Renal cortical epithelial cell (primary cell): ENCODE measurements around the gene CEP68. TPM values are rescaled to one million over a fixed set of nuclear protein-coding genes. Genes with fewer than 3 reads are reported as not detected.
"Not testable (repeated sequence)": the region's sequence is repeated elsewhere in the genome, so short reads cannot be mapped to it uniquely, and the experiment has no call there.

ENCODE experiments used
- DNase-seq: peaks from one replicate; pipeline ENCODE4 v3.0.0-alpha.2; 2011; ENCODE audit warnings: low read depth
- total RNA-seq: library from RNA; depleted of rRNA; stranded (reverse); fragments of >200 nt; gene quantifications from 2 replicates; pipeline ENCODE4 v1.2.3, GENCODE V29; 2014

CEP68 gene
- total RNA-seq, 1 donor from 2014 or later = 19.1 TPM

DNA sequence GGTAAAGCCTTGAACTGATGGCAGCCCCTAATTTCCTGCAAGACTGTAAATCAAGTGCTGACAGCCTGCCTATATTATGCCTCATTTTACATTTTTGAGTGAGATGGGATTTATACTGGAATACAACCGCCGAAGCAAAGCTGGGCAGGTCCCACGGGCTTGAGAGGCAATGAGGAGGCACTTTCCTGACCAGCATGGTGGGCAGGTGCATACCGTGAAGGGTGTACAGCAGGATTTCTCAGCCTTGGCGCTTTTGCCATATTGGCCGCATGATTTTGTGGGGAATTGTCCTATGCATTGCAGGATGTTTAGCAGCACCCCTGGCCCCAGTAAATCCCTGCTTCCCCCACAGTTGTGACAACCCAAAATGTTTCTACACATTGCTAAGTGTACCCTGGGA, 22.8 kb downstream of the CEP68 start:
- DNase-seq = no peak

DNA sequence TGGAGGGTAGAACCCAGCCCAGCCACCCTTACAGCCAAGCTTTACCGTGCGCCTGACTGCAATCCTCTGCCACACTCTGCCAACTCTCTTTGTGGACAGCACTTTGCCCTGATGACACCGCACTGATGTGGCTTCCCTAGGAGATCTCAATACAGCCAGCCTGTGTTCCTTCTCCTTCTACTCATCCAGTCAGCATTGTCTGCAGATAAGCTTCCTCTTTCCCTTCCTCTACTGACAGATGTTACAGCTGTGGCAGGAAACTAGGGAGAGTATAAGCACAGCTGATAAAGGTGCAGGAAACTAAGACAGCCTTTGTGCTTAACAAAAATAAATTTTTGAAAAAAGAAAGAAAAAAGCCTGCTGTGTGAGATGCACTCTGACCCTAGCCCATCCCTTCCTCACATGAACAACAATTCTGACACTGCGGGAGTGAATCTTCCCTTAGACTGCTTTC, 25.0 kb downstream of the CEP68 start:
- DNase-seq = no peak

- no peak for DNase-seq
These were observed 28.9 kb downstream of the CEP68 start for GRCh38 chr2:65085148-65085547.

DNA sequence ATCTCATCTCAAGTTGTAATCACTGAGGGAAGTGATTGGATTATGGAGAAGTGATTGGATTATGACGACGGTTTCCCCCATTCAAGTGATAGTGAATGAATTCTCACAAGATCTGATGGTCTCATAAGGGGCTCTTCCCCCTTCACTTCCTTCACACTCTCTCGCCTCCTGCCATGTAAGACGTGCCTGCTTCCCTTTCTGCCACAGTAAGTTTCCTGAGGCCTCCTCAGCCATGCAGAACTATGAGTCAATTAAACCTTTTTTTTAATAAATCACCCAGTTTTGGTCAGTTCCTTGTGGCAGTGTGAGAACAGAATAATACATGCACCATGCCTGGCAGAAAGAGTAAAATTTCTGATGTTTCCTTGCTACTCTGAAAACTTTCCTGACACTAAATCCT, 36.6 kb downstream of the CEP68 start:
- DNase-seq = peak; percentile 61

- DNase-seq = no peak
These were observed 37.0 kb downstream of the CEP68 start for GRCh38 chr2:65093211-65093610.

DNA sequence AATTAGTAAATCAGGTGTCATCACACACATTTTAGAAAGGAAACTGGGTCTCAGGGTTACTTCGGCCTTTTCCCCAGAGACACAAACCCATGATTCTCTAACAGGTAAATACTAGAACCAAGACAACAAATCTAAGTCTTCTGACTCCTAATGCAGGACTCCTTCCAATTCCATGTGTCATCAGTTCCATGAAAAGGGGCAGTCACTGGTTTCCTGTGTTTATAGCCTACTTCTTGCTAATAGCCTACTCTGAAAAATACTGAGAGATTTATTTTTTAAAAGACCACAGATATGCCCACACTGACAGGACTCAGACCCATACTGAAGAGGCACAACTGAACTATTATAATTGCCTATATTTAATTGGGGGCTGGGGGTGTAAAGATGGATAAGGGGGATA, 40.7 kb downstream of the CEP68 start:
- DNase-seq = no peak

- DNase-seq = no peak
These were observed 41.6 kb downstream of the CEP68 start for GRCh38 chr2:65097844-65098243.

- DNase-seq = no peak
These were observed 42.5 kb downstream of the CEP68 start for GRCh38 chr2:65098741-65099140.

GRCh38 chr2:65101071-65101470, 44.9 kb downstream of the CEP68 start:
- no peak for DNase-seq

DNA sequence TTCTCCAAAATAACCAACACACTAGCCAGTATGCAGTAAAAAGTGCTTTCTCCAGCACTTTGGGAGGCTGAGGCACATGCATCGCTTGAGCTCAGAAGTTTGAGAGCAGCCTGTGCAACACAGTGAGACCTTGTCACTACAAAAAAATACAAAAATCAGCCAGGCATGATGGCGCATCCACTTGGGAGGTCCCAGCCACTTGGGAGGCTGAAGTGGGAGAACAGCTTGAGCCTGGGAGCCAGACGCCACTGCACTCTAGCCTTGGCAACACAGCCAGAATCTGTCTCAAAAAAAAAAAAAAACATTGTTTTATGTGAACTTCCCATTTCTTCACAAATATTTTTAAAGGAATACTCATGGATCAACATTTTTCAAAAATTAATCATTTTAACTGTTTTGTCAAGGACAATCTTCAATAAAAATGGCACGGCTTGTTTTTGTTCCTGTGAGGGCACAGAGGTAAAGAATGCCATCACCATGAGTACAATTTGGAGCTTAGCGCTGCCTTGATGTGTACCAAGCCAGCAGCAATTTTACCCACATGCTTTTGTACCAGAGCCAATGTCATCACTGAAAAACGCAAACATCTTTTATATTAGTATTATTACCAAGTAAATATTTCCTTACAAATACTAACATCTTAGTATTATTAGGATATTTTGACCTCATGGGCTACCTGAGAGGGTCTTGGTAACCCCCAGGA, 46.9 kb downstream of the CEP68 start:
- no peak for DNase-seq

DNA sequence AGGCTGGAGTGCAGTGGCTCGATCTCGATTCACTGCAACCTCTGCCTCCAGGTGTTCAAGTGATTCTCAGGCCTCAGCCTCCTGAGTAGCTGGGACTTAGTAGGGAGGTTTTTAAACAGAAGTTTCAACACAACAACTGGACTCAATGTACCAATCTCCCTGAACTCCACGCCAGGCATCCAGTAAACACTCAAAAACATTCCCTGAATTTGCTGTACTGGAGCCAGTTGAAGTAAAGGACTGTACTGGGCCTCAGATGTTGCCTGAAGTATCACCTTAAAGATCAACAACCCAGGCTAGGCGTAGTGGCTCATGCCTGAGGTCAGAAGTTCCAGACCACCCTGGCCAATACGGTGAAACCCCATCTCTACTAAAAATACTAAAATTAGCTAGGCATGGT, 51.3 kb downstream of the CEP68 start:
- no peak for DNase-seq

DNA sequence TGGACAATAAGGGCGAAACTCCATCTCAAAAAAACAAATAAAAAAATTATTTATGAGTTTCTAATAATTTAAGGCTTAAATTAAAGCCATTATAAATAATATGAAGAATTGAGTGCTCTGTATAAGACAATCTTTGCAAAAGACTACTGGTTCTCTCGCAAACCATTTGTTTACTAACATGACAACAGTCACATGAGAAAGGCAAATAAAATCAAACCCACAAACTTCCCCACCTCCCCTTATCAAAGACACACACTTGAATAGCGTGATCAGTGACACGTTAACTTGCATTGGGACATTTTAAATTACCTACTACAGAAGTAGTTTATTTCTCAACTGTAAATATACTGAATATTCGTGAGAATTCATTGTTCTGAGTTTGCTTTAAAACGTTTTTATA, 52.6 kb downstream of the CEP68 start:
- DNase-seq = no peak

DNA sequence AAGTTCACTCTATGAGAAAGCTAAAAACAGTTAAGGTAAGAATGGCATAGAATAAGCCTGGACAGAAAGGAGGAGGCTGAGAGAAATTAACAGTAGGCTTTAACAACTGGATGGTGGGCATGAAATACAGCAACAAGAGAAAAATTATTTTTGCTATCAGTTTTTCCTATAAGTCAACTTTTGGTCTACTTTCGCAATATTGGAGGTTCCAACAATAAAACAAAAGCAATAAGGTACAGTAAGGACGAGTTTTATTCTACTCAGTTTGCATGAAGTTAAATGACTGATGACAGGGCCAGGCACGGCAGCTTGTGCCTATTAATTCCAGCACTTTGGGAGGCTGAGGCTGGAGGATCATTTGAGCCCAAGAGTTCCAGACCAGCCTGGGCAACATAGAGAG, 56.4 kb downstream of the CEP68 start:
- no peak for DNase-seq

DNA sequence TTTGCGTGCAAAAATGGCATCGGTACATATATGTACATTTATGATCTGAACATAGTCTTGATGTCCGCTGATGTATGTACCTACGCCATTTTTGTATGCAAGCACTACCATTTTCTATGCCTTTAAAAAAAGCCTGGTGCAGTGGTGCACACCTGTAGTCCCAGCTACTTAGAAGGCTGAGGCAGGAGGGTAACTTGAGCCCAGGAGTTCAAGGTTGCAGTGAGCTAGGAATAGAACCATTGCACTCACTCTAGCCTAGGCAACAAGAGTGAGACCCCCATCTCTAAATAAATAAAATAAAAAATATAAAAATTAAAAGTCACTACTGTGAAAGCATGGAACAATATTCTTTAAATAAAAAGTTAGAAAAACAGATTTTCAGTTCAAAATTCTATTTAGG, 57.0 kb downstream of the CEP68 start:
- no peak for DNase-seq

GRCh38 chr2:65113816-65114215, 57.6 kb downstream of the CEP68 start:
- no peak for DNase-seq

GRCh38 chr2:65114921-65115320, 58.7 kb downstream of the CEP68 start:
- DNase-seq = no peak

- no peak for DNase-seq
These were observed 60.4 kb downstream of the CEP68 start for GRCh38 chr2:65116645-65117044.

DNA sequence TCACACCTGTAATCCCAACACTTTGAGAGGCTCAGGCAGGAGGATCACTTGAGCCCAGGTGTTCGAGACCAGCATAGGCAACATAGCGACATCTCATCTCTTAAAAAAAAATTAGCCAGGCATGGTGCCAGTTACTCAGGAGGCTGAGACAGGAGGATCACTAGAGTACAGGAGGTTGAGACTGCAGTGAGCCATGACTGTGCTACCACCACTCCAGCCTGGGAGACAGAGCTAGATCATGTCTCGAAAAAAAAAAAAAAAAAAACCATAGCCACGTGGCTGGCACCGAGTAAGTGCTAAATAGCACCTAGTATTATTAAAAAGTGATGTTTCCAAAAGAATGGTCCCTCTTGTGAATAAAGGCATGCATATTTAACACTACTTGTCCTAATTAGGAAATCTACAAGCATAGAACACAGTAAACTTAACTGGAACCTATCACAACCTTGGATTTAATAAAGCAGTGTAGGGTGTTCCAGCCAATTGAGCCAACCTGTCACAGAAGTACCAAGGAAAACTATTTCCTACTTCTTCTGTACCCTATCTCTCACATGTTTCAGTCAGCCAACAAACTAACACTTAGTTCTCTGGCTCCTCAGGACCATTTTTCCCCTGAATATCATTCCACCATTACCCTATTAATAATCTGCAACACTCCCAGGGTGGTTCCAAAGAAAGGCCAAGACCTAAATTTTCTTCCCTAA, 64.9 kb downstream of the CEP68 start:
- DNase-seq = no peak

DNA sequence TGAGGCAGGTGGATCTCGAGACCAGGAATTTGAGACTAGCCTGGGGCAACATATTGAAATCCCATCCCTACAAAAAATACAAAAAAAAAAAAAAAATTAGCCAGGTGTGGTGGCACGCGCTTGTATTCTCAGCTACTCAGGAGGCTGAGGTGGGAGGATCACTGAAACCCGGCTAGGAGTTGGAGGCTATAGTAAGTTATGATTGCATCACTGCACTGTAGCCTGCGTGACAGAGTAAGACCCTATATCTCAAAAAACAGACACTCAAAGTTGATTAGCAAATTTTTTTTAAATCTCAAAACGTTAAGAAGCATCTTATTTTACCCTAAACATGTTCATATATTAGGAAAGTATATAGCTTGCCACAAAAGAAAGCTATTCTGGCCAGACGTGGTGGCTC, 66.1 kb downstream of the CEP68 start:
- no peak for DNase-seq

- not testable (repeated sequence) for DNase-seq
These were observed 69.2 kb downstream of the CEP68 start for GRCh38 chr2:65125457-65125856.

DNA sequence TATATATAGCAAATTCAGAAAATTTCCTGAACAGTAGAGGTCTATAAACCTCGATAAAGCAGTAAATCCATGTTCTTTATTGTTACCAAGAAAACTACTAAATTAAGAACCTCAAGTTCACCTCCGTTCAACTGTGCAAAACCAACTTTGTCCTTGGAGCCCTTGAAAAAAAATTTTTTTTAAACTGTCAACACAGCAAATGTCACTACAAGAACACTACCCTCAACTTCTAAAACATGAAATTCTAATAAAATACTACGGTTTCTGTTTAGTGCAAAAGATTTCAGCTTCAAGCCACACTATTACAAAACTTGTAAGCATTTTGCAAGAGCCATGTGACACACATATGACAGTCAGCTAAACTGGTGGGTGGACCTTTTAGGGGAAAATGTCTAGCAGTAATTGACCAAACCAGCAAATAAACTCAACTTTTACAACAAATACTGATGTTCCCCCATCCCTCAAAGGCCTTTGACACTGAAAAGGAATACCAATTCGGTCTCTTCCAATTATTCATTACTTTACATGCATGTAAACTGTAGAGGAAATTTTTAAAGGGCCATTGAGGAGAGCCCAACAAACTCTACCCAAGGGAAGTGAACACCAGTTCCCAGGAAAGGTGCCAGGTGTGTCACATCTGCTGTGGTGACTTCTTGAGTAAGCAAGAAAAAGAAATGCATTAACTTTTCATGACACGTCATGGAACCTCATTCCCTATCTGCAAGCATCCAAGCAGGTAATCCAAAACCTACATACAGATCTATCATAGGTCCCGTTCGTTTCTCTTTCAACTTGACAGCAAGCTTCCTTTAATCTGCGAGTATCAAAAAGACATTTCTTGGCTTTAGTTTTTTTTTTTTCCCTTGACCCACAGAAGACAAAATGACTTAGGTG, 72.3 kb downstream of the CEP68 start:
- DNase-seq = peak; percentile 53

- no peak for DNase-seq
These were observed 73.1 kb downstream of the CEP68 start for GRCh38 chr2:65129286-65129825.
